ENCODE results near the gene RERE. TPM values are rescaled to one million over a fixed set of nuclear protein-coding genes. Genes with fewer than 3 reads are reported as not detected.

RERE gene
- total RNA-seq, 1 donor: 27.0 TPM

DNA sequence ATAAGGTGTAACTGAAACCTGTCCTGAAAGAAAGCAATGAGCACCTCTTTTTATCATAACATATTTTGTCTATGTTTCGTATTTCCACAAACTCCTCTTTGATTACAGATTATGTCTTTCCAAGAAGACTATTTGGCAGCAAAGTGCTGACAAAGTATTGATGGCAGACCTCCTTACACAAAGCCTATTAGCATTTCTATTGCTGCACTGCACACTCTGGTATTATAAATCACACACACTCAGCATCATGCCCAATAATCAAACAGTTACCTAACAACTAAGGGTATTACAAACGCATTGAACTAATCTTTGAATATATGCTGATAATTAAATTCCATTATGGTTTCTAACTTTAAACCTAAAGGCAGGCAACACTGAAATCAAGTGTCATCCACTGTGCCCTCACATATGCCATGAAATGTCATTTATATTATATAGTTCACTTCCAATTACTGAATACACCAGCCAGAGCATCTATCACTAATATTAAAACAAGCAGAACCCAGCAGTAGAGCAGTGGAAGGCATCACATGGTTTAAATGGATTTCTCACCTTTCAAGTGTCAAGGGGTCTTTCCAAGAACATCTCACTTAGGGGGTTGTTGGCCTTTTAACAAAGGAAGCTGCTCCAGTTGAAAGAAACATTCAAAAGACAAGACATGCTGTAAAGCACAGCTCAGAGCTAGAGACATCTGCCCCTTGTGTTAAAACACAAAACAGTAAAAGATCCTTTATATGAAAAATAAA lies 239.1 kb downstream of the RERE start:
- no peak for TF ChIP-seq CTCF (IDR thresholded peaks at IDR 0.05; ENCODE audit: insufficient read depth, low read length)
- H3K4me3 ChIP-seq (ENCODE audit: low read depth, low read length): no peak overlapping the region
- DNase-seq (ENCODE audit: low read depth): no peak

GRCh38 chr1:8574985-8575384 lies 242.5 kb downstream of the RERE start:
- no peak for TF ChIP-seq CTCF (IDR thresholded peaks at IDR 0.05; ENCODE audit: insufficient read depth, low read length)
- DNase-seq (ENCODE audit: low read depth): no peak
- H3K4me3 ChIP-seq (ENCODE audit: low read depth, low read length): no peak overlapping the region

- no peak overlapping the region for H3K4me3 ChIP-seq (ENCODE audit: low read depth, low read length)
- no peak for TF ChIP-seq CTCF (IDR thresholded peaks at IDR 0.05; ENCODE audit: insufficient read depth, low read length)
- peak; percentile 68 for DNase-seq (ENCODE audit: low read depth)
These were observed 245.3 kb downstream of the RERE start for GRCh38 chr1:8572106-8572505.

- H3K4me3 ChIP-seq (ENCODE audit: low read depth, low read length): no peak overlapping the region
- DNase-seq (ENCODE audit: low read depth): peak; percentile 83
- TF ChIP-seq CTCF (IDR thresholded peaks at IDR 0.05; ENCODE audit: insufficient read depth, low read length): peak; percentile 64
These were observed 246.0 kb downstream of the RERE start for GRCh38 chr1:8571200-8571984.

DNA sequence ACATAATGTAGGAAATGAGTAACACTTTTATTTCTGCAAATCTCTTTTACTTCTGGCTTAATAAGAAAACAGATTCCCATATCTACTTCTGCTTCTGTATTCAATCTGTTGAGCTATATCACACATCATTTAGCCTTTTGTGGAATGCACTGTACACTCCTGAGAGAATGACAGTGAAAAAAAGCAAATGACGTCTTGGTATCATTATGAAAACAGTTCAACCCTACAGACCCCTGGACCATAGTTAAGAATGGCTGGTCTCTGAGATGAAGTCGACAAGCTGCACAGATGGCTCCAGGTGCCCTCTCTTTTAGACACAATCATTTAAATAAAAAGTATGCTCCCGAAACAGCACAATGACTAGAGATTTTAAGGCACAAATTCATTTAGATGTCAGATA lies 247.0 kb downstream of the RERE start:
- peak; percentile 48 for DNase-seq (ENCODE audit: low read depth)
- no peak for TF ChIP-seq CTCF (IDR thresholded peaks at IDR 0.05; ENCODE audit: insufficient read depth, low read length)
- no peak overlapping the region for H3K4me3 ChIP-seq (ENCODE audit: low read depth, low read length)

GRCh38 chr1:8569242-8569641 lies 248.2 kb downstream of the RERE start:
- H3K4me3 ChIP-seq (ENCODE audit: low read depth, low read length): no peak overlapping the region
- no peak for DNase-seq (ENCODE audit: low read depth)
- TF ChIP-seq CTCF (IDR thresholded peaks at IDR 0.05; ENCODE audit: insufficient read depth, low read length): no peak

Measured in fibroblast of the aortic adventitia (primary cell).